ENCODE results near the gene GZMM. TPM values are rescaled to one million over a fixed set of nuclear protein-coding genes. Genes with fewer than 3 reads are reported as not detected.
A peak's percentile ranks its signal among the peaks of the same experiment; 100 is the strongest.

Gene GZMM
- total and polyA plus RNA-seq, 2 experiments from 2014 or later = 0.29 TPM; not detected in 1

DNA sequence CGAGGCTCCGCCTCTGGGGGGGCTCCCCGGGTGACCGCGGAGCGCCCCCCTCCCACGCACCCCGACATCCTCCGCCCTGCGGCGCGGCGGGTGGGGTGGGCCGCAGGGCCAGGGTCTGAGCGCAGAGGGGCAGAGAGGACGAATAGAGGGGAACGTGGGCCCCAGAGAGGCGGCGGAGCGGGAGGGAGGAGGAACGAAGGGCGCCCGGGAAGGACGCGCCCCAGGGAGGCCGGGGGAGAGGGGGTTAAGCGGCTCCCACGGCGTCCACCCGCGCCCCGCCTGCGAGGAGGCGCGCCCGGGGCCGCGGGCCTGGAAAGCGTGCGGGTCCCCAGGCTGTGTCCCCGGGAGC, 46.9 kb downstream of the GZMM start:
- Histone ChIP-seq H3K27ac (ENCODE audit: low read depth) (no peak overlapping the region), H3K36me3 (ENCODE audit: insufficient read depth) (no peaks in the 10 kb centered on the region), H3K9me2 (ENCODE audit: insufficient read depth) (no peaks in the 10 kb centered on the region), H4K20me1 (replicated peaks; ENCODE audit: insufficient read depth) (peaks cover 4% of the 10 kb centered on the region; the same call in 1 of the 2 replicates), H2AFZ (no peak overlapping the region), H3F3A (replicated peaks; ENCODE audit: low read depth) (no peaks in the 10 kb centered on the region; the same call in 1 of the 2 replicates), H3K79me2 (replicated peaks; ENCODE audit: insufficient read depth) (no peaks in the 10 kb centered on the region), H3K27me3 (ENCODE audit: insufficient read depth) (peaks cover 31% of the 10 kb centered on the region), H3K4me3 (peak overlapping the region; percentile 50), H3K4me2 (peak overlapping the region; percentile 70), H3K4me1 (ENCODE audit: insufficient read depth) (peaks cover 5% of the 10 kb centered on the region; the same call in 1 of the 2 replicates)
- TF ChIP-seq EZH2 (IDR thresholded peaks at IDR 0.05; ENCODE audit: low read depth, unreplicated experiment) = no peak
- TF ChIP-seq, protein P1, sequence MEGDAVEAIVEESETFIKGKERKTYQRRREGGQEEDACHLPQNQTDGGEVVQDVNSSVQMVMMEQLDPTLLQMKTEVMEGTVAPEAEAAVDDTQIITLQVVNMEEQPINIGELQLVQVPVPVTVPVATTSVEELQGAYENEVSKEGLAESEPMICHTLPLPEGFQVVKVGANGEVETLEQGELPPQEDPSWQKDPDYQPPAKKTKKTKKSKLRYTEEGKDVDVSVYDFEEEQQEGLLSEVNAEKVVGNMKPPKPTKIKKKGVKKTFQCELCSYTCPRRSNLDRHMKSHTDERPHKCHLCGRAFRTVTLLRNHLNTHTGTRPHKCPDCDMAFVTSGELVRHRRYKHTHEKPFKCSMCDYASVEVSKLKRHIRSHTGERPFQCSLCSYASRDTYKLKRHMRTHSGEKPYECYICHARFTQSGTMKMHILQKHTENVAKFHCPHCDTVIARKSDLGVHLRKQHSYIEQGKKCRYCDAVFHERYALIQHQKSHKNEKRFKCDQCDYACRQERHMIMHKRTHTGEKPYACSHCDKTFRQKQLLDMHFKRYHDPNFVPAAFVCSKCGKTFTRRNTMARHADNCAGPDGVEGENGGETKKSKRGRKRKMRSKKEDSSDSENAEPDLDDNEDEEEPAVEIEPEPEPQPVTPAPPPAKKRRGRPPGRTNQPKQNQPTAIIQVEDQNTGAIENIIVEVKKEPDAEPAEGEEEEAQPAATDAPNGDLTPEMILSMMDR (conservative IDR thresholded peaks at IDR 0.05; ENCODE audit: low read depth in 2 of 2) = no peak
- TF ChIP-seq ZNF114 (CRISPR knock-in tag; IDR thresholded peaks at IDR 0.05) = no peak
- TF ChIP-seq STAT1 (IDR thresholded peaks at IDR 0.05; ENCODE audit: unreplicated experiment) = no peak
- TF ChIP-seq, protein P2, sequence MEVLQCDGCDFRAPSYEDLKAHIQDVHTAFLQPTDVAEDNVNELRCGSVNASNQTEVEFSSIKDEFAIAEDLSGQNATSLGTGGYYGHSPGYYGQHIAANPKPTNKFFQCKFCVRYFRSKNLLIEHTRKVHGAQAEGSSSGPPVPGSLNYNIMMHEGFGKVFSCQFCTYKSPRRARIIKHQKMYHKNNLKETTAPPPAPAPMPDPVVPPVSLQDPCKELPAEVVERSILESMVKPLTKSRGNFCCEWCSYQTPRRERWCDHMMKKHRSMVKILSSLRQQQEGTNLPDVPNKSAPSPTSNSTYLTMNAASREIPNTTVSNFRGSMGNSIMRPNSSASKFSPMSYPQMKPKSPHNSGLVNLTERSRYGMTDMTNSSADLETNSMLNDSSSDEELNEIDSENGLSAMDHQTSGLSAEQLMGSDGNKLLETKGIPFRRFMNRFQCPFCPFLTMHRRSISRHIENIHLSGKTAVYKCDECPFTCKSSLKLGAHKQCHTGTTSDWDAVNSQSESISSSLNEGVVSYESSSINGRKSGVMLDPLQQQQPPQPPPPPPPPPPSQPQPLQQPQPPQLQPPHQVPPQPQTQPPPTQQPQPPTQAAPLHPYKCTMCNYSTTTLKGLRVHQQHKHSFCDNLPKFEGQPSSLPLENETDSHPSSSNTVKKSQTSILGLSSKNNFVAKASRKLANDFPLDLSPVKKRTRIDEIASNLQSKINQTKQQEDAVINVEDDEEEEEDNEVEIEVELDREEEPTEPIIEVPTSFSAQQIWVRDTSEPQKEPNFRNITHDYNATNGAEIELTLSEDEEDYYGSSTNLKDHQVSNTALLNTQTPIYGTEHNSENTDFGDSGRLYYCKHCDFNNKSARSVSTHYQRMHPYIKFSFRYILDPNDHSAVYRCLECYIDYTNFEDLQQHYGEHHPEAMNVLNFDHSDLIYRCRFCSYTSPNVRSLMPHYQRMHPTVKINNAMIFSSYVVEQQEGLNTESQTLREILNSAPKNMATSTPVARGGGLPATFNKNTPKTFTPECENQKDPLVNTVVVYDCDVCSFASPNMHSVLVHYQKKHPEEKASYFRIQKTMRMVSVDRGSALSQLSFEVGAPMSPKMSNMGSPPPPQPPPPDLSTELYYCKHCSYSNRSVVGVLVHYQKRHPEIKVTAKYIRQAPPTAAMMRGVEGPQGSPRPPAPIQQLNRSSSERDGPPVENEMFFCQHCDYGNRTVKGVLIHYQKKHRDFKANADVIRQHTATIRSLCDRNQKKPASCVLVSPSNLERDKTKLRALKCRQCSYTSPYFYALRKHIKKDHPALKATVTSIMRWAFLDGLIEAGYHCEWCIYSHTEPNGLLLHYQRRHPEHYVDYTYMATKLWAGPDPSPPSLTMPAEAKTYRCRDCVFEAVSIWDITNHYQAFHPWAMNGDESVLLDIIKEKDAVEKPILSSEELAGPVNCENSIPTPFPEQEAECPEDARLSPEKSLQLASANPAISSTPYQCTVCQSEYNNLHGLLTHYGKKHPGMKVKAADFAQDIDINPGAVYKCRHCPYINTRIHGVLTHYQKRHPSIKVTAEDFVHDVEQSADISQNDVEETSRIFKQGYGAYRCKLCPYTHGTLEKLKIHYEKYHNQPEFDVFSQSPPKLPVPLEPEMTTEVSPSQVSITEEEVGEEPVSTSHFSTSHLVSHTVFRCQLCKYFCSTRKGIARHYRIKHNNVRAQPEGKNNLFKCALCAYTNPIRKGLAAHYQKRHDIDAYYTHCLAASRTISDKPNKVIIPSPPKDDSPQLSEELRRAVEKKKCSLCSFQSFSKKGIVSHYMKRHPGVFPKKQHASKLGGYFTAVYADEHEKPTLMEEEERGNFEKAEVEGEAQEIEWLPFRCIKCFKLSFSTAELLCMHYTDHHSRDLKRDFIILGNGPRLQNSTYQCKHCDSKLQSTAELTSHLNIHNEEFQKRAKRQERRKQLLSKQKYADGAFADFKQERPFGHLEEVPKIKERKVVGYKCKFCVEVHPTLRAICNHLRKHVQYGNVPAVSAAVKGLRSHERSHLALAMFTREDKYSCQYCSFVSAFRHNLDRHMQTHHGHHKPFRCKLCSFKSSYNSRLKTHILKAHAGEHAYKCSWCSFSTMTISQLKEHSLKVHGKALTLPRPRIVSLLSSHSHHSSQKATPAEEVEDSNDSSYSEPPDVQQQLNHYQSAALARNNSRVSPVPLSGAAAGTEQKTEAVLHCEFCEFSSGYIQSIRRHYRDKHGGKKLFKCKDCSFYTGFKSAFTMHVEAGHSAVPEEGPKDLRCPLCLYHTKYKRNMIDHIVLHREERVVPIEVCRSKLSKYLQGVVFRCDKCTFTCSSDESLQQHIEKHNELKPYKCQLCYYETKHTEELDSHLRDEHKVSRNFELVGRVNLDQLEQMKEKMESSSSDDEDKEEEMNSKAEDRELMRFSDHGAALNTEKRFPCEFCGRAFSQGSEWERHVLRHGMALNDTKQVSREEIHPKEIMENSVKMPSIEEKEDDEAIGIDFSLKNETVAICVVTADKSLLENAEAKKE (CRISPR knock-in tag; IDR thresholded peaks at IDR 0.05) = no peak
- no peak for TF ChIP-seq POLR2AphosphoS5 (IDR thresholded peaks at IDR 0.05; ENCODE audit: low read depth)
- no peak for TF ChIP-seq ETS1 (IDR thresholded peaks at IDR 0.05)
- TF ChIP-seq EZH2phosphoT487 (IDR thresholded peaks at IDR 0.05; ENCODE audit: unreplicated experiment) = no peak
- no peak for TF ChIP-seq NANOG (IDR thresholded peaks at IDR 0.05; ENCODE audit: borderline replicate concordance)
- no peak for TF ChIP-seq JUNB (IDR thresholded peaks at IDR 0.05; ENCODE audit: unreplicated experiment)
- no peak for TF ChIP-seq CREB1 (CRISPR knock-in tag; IDR thresholded peaks at IDR 0.05; ENCODE audit: low read depth)
- TF ChIP-seq ZNF331 (CRISPR knock-in tag; IDR thresholded peaks at IDR 0.05; ENCODE audit: low read depth) = no peak
- TF ChIP-seq REST (IDR thresholded peaks at IDR 0.05; ENCODE audit: unreplicated experiment) = no peak
- H3K4me1 Mint-ChIP-seq = no peaks in the 10 kb centered on the region
- ATAC-seq (no peak), DNase-seq (ENCODE audit: low spot score) (no peak)
- peaks cover 46% of the 10 kb centered on the region for H3K27me3 Mint-ChIP-seq (ENCODE audit: insufficient read depth, low read depth, poor library complexity)
- no peaks in the 10 kb centered on the region for H3K9me3 Mint-ChIP-seq
- H3K36me3 Mint-ChIP-seq (ENCODE audit: low read depth) = no peaks in the 10 kb centered on the region
- no peak overlapping the region for H3K27ac Mint-ChIP-seq
- H3K4me3 Mint-ChIP-seq = no peak overlapping the region

Data from GM23338 (cell line).